Panc1 (cell line): ENCODE results near the gene SIRPG. TPM values are rescaled to one million over a fixed set of nuclear protein-coding genes. Genes with fewer than 3 reads are reported as not detected.

Source experiments
- ATAC-seq: fragments of 200-7000 bp; cut with Tn5 transposase; 2 replicates; pipeline ENCODE4 v1.9.1; 2020; ENCODE audit warnings: mild to moderate bottlenecking, moderate library complexity
- BruUV-seq: library from RNA; stranded (reverse); fragments of 400-500 nt; replicated peaks from 2 replicates; lab custom pipeline; 2021; lab: Mats Ljungman, UMichigan
- CTCF ChIA-PET: fragments of 300-600 bp; sonication (Branson Sonifier 250); formaldehyde crosslinking; loops from one replicate; lab custom pipeline; 2022; ENCODE audit warnings: antibody characterized with exemption; lab: Charles Lee
- POLR2A ChIA-PET: fragments of 300-600 bp; sonication (Branson Sonifier 250); formaldehyde crosslinking; loops from one replicate; lab custom pipeline; 2022; ENCODE audit warnings: antibody characterized with exemption; lab: Charles Lee
- DNase-seq: peaks from one replicate; pipeline ENCODE4 v3.0.0-alpha.2; 2010; ENCODE audit warnings: low read depth, low spot score
- H3K27ac ChIP-seq: 2 replicates; pipeline ENCODE4 v1.5.1; 2011; ENCODE audit warnings: mild to moderate bottlenecking, low read length, inconsistent platforms
- H3K27me3 ChIP-seq: fragments of 200-500 bp; sonication (Bioruptor generic); 2 replicates; pipeline ENCODE4 v1.6.0; 2014; ENCODE audit warnings: low read length, inconsistent platforms; ENCODE audit not compliant: control insufficient read depth, insufficient read depth
- H3K36me3 ChIP-seq: fragments of 200-500 bp; sonication (Bioruptor generic); 2 replicates; pipeline ENCODE4 v1.5.1; 2014; ENCODE audit warnings: inconsistent platforms, mild to moderate bottlenecking, low read length, moderate library complexity; ENCODE audit not compliant: control insufficient read depth, insufficient read depth
- H3K4me1 ChIP-seq: 2 replicates; pipeline ENCODE4 v1.5.1; 2011; ENCODE audit warnings: inconsistent platforms, mild to moderate bottlenecking, low read length, moderate library complexity; ENCODE audit not compliant: control insufficient read depth, insufficient read depth
- H3K4me3 ChIP-seq, 2 experiments: 2 replicates each; pipeline ENCODE4 v1.5.1; 2011 to 2012; ENCODE audit warnings: low read depth in 2 of 2, low read length in 2 of 2, mild to moderate bottlenecking in 2 of 2, inconsistent platforms in 1 of 2, moderate library complexity in 1 of 2
- H3K9me3 ChIP-seq: fragments of 200-500 bp; sonication (Bioruptor generic); 2 replicates; pipeline ENCODE4 v1.5.1; 2014; ENCODE audit warnings: low read depth, mild to moderate bottlenecking, inconsistent platforms, low read length, moderate library complexity; ENCODE audit not compliant: control insufficient read depth, insufficient read depth
- CTCF ChIP-seq: fragments of 450-650 bp; IDR thresholded peaks from 2 replicates; pipeline ENCODE4 v1.5.1; 2017; ENCODE audit warnings: mild to moderate bottlenecking
- POLR2AphosphoS5 ChIP-seq: IDR thresholded peaks from 2 replicates; pipeline ENCODE4 v1.6.1; 2012; ENCODE audit warnings: mild to moderate bottlenecking, low read depth, low read length, moderate library complexity
- REST ChIP-seq, 2 experiments: IDR thresholded peaks; 2 replicates each; pipeline ENCODE4 v1.6.1; 2011 to 2012; ENCODE audit warnings: low read depth in 2 of 2, control low read depth in 1 of 2, low read length in 1 of 2, mild to moderate bottlenecking in 1 of 2, moderate library complexity in 1 of 2; ENCODE audit not compliant: insufficient read depth in 1 of 2
- SIN3A ChIP-seq: IDR thresholded peaks from 2 replicates; pipeline ENCODE4 v1.6.1; 2012; ENCODE audit warnings: low read depth, mild to moderate bottlenecking, low read length, moderate library complexity, borderline replicate concordance; ENCODE audit not compliant: insufficient read depth
- TCF7L2 ChIP-seq: IDR thresholded peaks from 2 replicates; pipeline ENCODE4 v1.6.1; 2011; ENCODE audit warnings: mild to moderate bottlenecking, low read depth, low read length, inconsistent platforms
- in situ Hi-C: cut with HindIII; loops from 2 replicates; pipeline ENCODE4 v1.10.0; 2016; ENCODE audit warnings: low sequenced_read_pairs, low pct_unique_long_range_greater_than_20kb
- intact Hi-C: fragments of 100-400 bp; cut with micrococcal nuclease; formaldehyde crosslinking; loops from one replicate; pipeline ENCODE4 v1.10.0; 2022; ENCODE audit not compliant: unreplicated experiment
- total RNA-seq: library from RNA; stranded (reverse); gene quantifications from one replicate; pipeline ENCODE4 v1.2.1, GENCODE V29; 2021; ENCODE audit not compliant: unreplicated experiment

The SIRPG gene
- total RNA-seq, 1 experiment from 2014 or later = not detected

- intact Hi-C loops = no loop called here
- Histone ChIP-seq H3K27me3 (peaks cover 4% of the 10 kb centered on the region), H3K36me3 (no peaks in the 10 kb centered on the region), H3K9me3 (no peaks in the 10 kb centered on the region), H3K27ac (no peak overlapping the region), H3K4me1 (no peaks in the 10 kb centered on the region; the same call in 1 of the 2 replicates), H3K4me3 (no peak overlapping the region)
- in situ Hi-C loops = no loop called here
- no peak for TF ChIP-seq REST (IDR thresholded peaks at IDR 0.05; ENCODE audit: insufficient read depth in 1 of 2, low read depth in 2 of 2, low read length in 1 of 2)
- no peak for TF ChIP-seq SIN3A
- no peak for TF ChIP-seq CTCF
- TF ChIP-seq TCF7L2 = no peak
- no peak for TF ChIP-seq POLR2AphosphoS5
- POLR2A ChIA-PET = no interaction called here
- no peak for DNase-seq
- no TSS peak for BruUV-seq
- CTCF ChIA-PET = no interaction called here
- no peak for ATAC-seq
These were observed 27.4 kb downstream of the SIRPG start for GRCh38 chr20:1630186-1630585.

- Histone ChIP-seq H3K36me3 (no peaks in the 10 kb centered on the region), H3K27me3 (peaks cover 4% of the 10 kb centered on the region), H3K27ac (no peak overlapping the region), H3K4me3 (no peak overlapping the region), H3K9me3 (no peaks in the 10 kb centered on the region), H3K4me1 (no peaks in the 10 kb centered on the region; the same call in 1 of the 2 replicates)
- TF ChIP-seq SIN3A (no peak), POLR2AphosphoS5 (no peak), REST (IDR thresholded peaks at IDR 0.05; ENCODE audit: insufficient read depth in 1 of 2, low read depth in 2 of 2, low read length in 1 of 2) (no peak), TCF7L2 (no peak), CTCF (no peak)
- ChIA-PET POLR2A (no interaction called here), CTCF (no interaction called here)
- intact Hi-C loops = no loop called here
- in situ Hi-C loops = no loop called here
- BruUV-seq = no TSS peak
- DNase-seq (no peak), ATAC-seq (no peak)
These were observed 28.3 kb downstream of the SIRPG start for GRCh38 chr20:1629321-1629720.
